Adrenal gland (tissue), 5 donors: Measurements from ENCODE around the gene NUDCD3.

Experiments
- CTCF ChIP-seq, 6 experiments: fragments of 450-650 bp in 4 of 6; fragments of 200-600 bp in 2 of 6; sonication (generic) in 1 of 6; IDR thresholded peaks; 1 replicate in 5 of 6; 2 replicates in 1 of 6; pipeline versions ENCODE4 v1.5.1 to v1.8.0; 2016 to 2021; ENCODE audit warnings: antibody characterized with exemption in 6 of 6, mild to moderate bottlenecking in 2 of 6, moderate library complexity in 1 of 6
- POLR2A ChIP-seq, 2 donors: fragments of 450-650 bp; IDR thresholded peaks; one replicate each; pipeline ENCODE4 v1.6.1; 2017; ENCODE audit warnings: antibody characterized with exemption in 2 of 2, mild to moderate bottlenecking in 2 of 2, moderate library complexity in 1 of 2
- donor health status: DM: no; HTN: no; CAD: no.

- TF ChIP-seq CTCF (IDR thresholded peaks at IDR 0.05) (no peak), POLR2A (IDR thresholded peaks at IDR 0.05) (no peak)
Observed at GRCh38 chr7:44530990-44531389, 40.5 kb upstream of the NUDCD3 start.
